Panc1 (cell line): ENCODE data around the gene RRAS2.

ENCODE experiments used
- CTCF ChIP-seq: fragments of 450-650 bp; IDR thresholded peaks from 2 replicates; pipeline ENCODE4 v1.5.1; 2017; ENCODE audit warnings: mild to moderate bottlenecking
- POLR2AphosphoS5 ChIP-seq: IDR thresholded peaks from 2 replicates; pipeline ENCODE4 v1.6.1; 2012; ENCODE audit warnings: mild to moderate bottlenecking, low read depth, low read length, moderate library complexity
- REST ChIP-seq, 2 experiments: IDR thresholded peaks; 2 replicates each; pipeline ENCODE4 v1.6.1; 2011 to 2012; ENCODE audit warnings: low read depth in 2 of 2, control low read depth in 1 of 2, low read length in 1 of 2, mild to moderate bottlenecking in 1 of 2, moderate library complexity in 1 of 2; ENCODE audit not compliant: insufficient read depth in 1 of 2
- SIN3A ChIP-seq: IDR thresholded peaks from 2 replicates; pipeline ENCODE4 v1.6.1; 2012; ENCODE audit warnings: low read depth, mild to moderate bottlenecking, low read length, moderate library complexity, borderline replicate concordance; ENCODE audit not compliant: insufficient read depth

DNA sequence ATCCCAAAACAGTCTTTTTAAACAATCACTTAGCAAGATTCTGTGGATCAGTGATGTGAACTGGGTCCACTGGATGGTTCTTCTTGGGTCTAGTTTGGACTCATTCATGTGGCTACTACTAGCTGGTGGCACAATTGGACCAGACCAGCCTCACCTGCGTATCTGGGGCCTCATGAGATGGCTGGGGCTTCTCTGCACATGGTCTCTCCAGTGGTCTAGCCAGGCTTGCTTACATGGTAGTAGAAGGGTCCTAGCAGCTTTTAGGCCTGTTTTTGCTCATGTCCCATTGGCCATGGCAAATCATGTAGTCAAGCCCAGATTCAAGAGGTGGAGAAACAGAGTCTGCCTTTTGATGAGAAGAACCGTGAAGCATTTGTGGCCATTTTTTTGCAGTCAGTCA, 94.0 kb downstream of the RRAS2 start:
- no peak for TF ChIP-seq CTCF
- TF ChIP-seq REST (IDR thresholded peaks at IDR 0.05; ENCODE audit: insufficient read depth in 1 of 2, low read depth in 2 of 2, low read length in 1 of 2) = no peak
- no peak for TF ChIP-seq POLR2AphosphoS5
- TF ChIP-seq SIN3A = no peak
